B cell (primary cell): ENCODE measurements around the gene BAHCC1. TPM values are rescaled to one million over a fixed set of nuclear protein-coding genes. Genes with fewer than 3 reads are reported as not detected.
A peak's percentile ranks its signal among the peaks of the same experiment; 100 is the strongest.

Experiments used
- ATAC-seq: fragments of 200-7000 bp; cut with Tn5 transposase; one replicate; pipeline ENCODE4 v1.10.0; 2021; ENCODE audit warnings: low read depth, mild to moderate bottlenecking, moderate number of reproducible peaks, moderate library complexity
- CTCF ChIA-PET: fragments of 350-600 bp; sonication (Branson Sonifier 250); formaldehyde crosslinking; loops from one replicate; lab custom pipeline; 2021; ENCODE audit warnings: antibody characterized with exemption, inconsistent platforms; lab: Charles Lee
- POLR2A ChIA-PET: fragments of 350-600 bp; sonication (Branson Sonifier 250); formaldehyde crosslinking; loops from one replicate; lab custom pipeline; 2021; ENCODE audit warnings: antibody characterized with exemption; lab: Charles Lee
- DNase-seq: peaks from one replicate; pipeline ENCODE4 v3.0.0; 2013
- H2AFZ ChIP-seq: 2 replicates; pipeline ENCODE4 v1.6.1; 2012; ENCODE audit warnings: mild to moderate bottlenecking, low read depth, low read length; ENCODE audit not compliant: insufficient read depth, poor library complexity, severe bottlenecking
- H3K27ac ChIP-seq, 2 donors: 1 replicate in 1 of 2; 2 replicates in 1 of 2; pipeline ENCODE4 v1.5.1; 2012 to 2013; ENCODE audit warnings: low read length in 2 of 2, mild to moderate bottlenecking in 2 of 2, moderate library complexity in 1 of 2
- H3K27me3 ChIP-seq, 4 experiments: fragments of 200-600 bp in 1 of 4; sonication (generic) in 1 of 4; replicated peaks in 1 of 4; 1 replicate in 2 of 4; 2 replicates in 2 of 4; pipeline versions ENCODE4 v1.6.1 to v1.7.0; 2013 to 2016; ENCODE audit warnings: low read length in 3 of 4, mild to moderate bottlenecking in 2 of 4, mixed read lengths in 1 of 4, moderate library complexity in 1 of 4; ENCODE audit not compliant: insufficient read depth in 4 of 4, control insufficient read depth in 3 of 4; ENCODE audit errors: control extremely low read depth in 1 of 4
- H3K36me3 ChIP-seq, 2 experiments: replicated peaks in 1 of 2; 1 replicate in 1 of 2; 2 replicates in 1 of 2; pipeline versions ENCODE4 v1.6.1 to v1.7.1; 2013; ENCODE audit warnings: low read length in 1 of 2; ENCODE audit not compliant: insufficient read depth in 2 of 2, control insufficient read depth in 1 of 2; ENCODE audit errors: control extremely low read depth in 1 of 2, extremely low read depth in 1 of 2
- H3K4me1 ChIP-seq, 2 donors: fragments of 200-600 bp in 1 of 2; sonication (generic) in 1 of 2; 1 replicate in 1 of 2; 2 replicates in 1 of 2; pipeline versions ENCODE4 v1.5.1 to v1.6.1; 2013 to 2017; ENCODE audit warnings: low read length in 2 of 2; ENCODE audit not compliant: control insufficient read depth in 2 of 2, insufficient read depth in 2 of 2
- H3K4me2 ChIP-seq: replicated peaks from 2 replicates; pipeline ENCODE3; 2012; ENCODE audit warnings: mild to moderate bottlenecking, low read depth, low read length; ENCODE audit not compliant: poor library complexity, severe bottlenecking
- H3K4me3 ChIP-seq, 5 experiments: fragments of 200-600 bp in 1 of 5; sonication (generic) in 1 of 5; 1 replicate in 3 of 5; 2 replicates in 2 of 5; pipeline versions ENCODE4 v1.5.1 to v1.7.0; 2011 to 2016; ENCODE audit warnings: low read length in 4 of 5, mild to moderate bottlenecking in 4 of 5, low read depth in 2 of 5, control low read depth in 1 of 5, moderate library complexity in 1 of 5; ENCODE audit not compliant: insufficient read depth in 1 of 5; ENCODE audit errors: control extremely low read depth in 1 of 5, extremely low read depth in 1 of 5
- H3K79me2 ChIP-seq: fragments of 200-600 bp; sonication (generic); one replicate; pipeline ENCODE4 v1.6.0; 2016; ENCODE audit warnings: low read length; ENCODE audit not compliant: control insufficient read depth, insufficient read depth
- H3K9ac ChIP-seq: fragments of 200-600 bp; sonication (generic); 2 replicates; pipeline ENCODE4 v1.6.1; 2017; ENCODE audit warnings: mild to moderate bottlenecking, low read length, moderate library complexity
- H3K9me3 ChIP-seq, 3 donors: one replicate each; pipeline versions ENCODE4 v1.6.1 to v1.7.1; 2013; ENCODE audit warnings: low read length in 2 of 3; ENCODE audit not compliant: control insufficient read depth in 2 of 3, insufficient read depth in 1 of 3; ENCODE audit errors: control extremely low read depth in 1 of 3
- H4K20me1 ChIP-seq: 2 replicates; pipeline ENCODE4 v1.6.0; 2012; ENCODE audit warnings: mild to moderate bottlenecking, low read length; ENCODE audit not compliant: insufficient read depth, control insufficient read depth, poor library complexity, severe bottlenecking
- H3K27ac Mint-ChIP-seq: one replicate; pipeline ENCODE4 v1.8.0; 2021; ENCODE audit warnings: mixed read lengths
- H3K27me3 Mint-ChIP-seq: one replicate; pipeline ENCODE4 v1.8.0; 2021; ENCODE audit warnings: mixed read lengths
- H3K4me1 Mint-ChIP-seq: one replicate; pipeline ENCODE4 v1.8.0; 2021; ENCODE audit warnings: mixed read lengths
- H3K4me3 Mint-ChIP-seq: one replicate; pipeline ENCODE4 v1.8.0; 2021; ENCODE audit warnings: mixed read lengths
- H3K9me3 Mint-ChIP-seq: one replicate; pipeline ENCODE4 v1.8.0; 2022; ENCODE audit warnings: mixed read lengths; ENCODE audit not compliant: insufficient read depth
- CTCF ChIP-seq: fragments of 200-600 bp; IDR thresholded peaks from one replicate; pipeline ENCODE4 v1.8.0; 2022; ENCODE audit warnings: antibody characterized with exemption, mild to moderate bottlenecking
- EZH2 ChIP-seq: IDR thresholded peaks from 2 replicates; pipeline ENCODE4 v1.6.1; 2012; ENCODE audit warnings: borderline replicate concordance, low read depth, mild to moderate bottlenecking, moderate library complexity, low read length; ENCODE audit not compliant: insufficient read depth, poor library complexity, severe bottlenecking
- WGBS: methylation state at CpG from one replicate; pipeline ENCODE4 v1.1.5; 2013; ENCODE audit warnings: missing lambda C conversion rate; ENCODE audit not compliant: insufficient coverage; 5-methylcytosine and 5-hydroxymethylcytosine counted together
- intact Hi-C: fragments of 100-400 bp; cut with micrococcal nuclease; formaldehyde crosslinking; loops from one replicate; pipeline ENCODE4 v1.10.0; 2022
- polyA plus RNA-seq: library from polyadenylated mRNA; depleted of rRNA; stranded (reverse); fragments of >200 nt; gene quantifications from 2 replicates; pipeline ENCODE4 v1.2.3, GENCODE V29; 2012
- total RNA-seq, 2 donors: library from RNA; stranded (reverse); fragments of 120-200 nt in 1 of 2; gene quantifications; 1 replicate in 1 of 2; 2 replicates in 1 of 2; pipeline versions ENCODE4 v1.2.3 to v1.2.4, GENCODE V29; 2013 to 2022

Gene BAHCC1
- total and polyA plus RNA-seq, 2 donors (not counting 1 experiment from before 2014, with no cell fraction given), result 0.12 to 0.48 TPM

- peaks cover 5% of the 10 kb centered on the region for H3K79me2 ChIP-seq
- ATAC-seq (no peak), DNase-seq (peak; percentile 29)
- peak overlapping the region; percentile 52 for H3K4me2 ChIP-seq
- no peak overlapping the region for H2AFZ ChIP-seq
- POLR2A ChIA-PET, result interaction anchor here (1.2 kb wide), 1 partner anchor 83 kb away, joined by 3 read pairs; no protein-coding TSS in a partner anchor
- H3K4me1 ChIP-seq, result peaks cover 39% of the 10 kb centered on the region in 2 donors
- H3K4me1 Mint-ChIP-seq, result peaks cover 18% of the 10 kb centered on the region
- no peak overlapping the region for H3K4me3 ChIP-seq
- WGBS, result 8% methylated on average over 26 of the region's 30 CpGs
- no peaks in the 10 kb centered on the region for H4K20me1 ChIP-seq
- no peak overlapping the region for H3K9ac ChIP-seq
- peaks cover 9% of the 10 kb centered on the region for H3K27me3 Mint-ChIP-seq
- CTCF ChIA-PET, result interaction anchor here (1.3 to 2.3 kb wide), 2 partner anchors 11 to 138 kb away, joined by 4 to 6 read pairs; no protein-coding TSS in a partner anchor
- H3K4me3 Mint-ChIP-seq, result no peak overlapping the region
- peaks cover 0 to 56% (median 15%) of the 10 kb centered on the region in 4 experiments for H3K27me3 ChIP-seq
- H3K27ac ChIP-seq, result no peak overlapping the region
- H3K36me3 ChIP-seq, result no peaks in the 10 kb centered on the region
- peaks cover 0 to 14% (median 0%) of the 10 kb centered on the region in 3 donors for H3K9me3 ChIP-seq
- intact Hi-C loops, result no loop called here
- no peak overlapping the region for H3K27ac Mint-ChIP-seq
- TF ChIP-seq CTCF (no peak), EZH2 (no peak)
- H3K9me3 Mint-ChIP-seq, result no peaks in the 10 kb centered on the region
Measured at GRCh38 chr17:81429821-81430551, 34.7 kb downstream of the BAHCC1 start.
